HAP-1 (cell line): ENCODE measurements around the gene S100A7.

Source experiments
- DNase-seq, 2 experiments: peaks; one replicate each; pipeline ENCODE4 v3.0.0-alpha.2; 2016 to 2020; ENCODE audit warnings: low spot score in 2 of 2
- H3K27me3 ChIP-seq: fragments of 250-450 bp; sonication (Bioruptor Pico); 2 replicates; pipeline ENCODE4 v1.5.1; 2020; ENCODE audit warnings: low read depth, mild to moderate bottlenecking, moderate library complexity
- H3K36me3 ChIP-seq: fragments of 250-450 bp; sonication (Bioruptor Pico); replicated peaks from 2 replicates; pipeline ENCODE4 v1.5.1; 2020; ENCODE audit warnings: mild to moderate bottlenecking
- H3K4me1 ChIP-seq: fragments of 250-450 bp; sonication (Bioruptor Pico); 2 replicates; pipeline ENCODE4 v1.5.1; 2020; ENCODE audit warnings: mild to moderate bottlenecking
- H3K4me3 ChIP-seq: fragments of 250-450 bp; sonication (Bioruptor Pico); 2 replicates; pipeline ENCODE4 v1.5.1; 2020; ENCODE audit warnings: mild to moderate bottlenecking, moderate library complexity
- H3K9me3 ChIP-seq: fragments of 250-450 bp; sonication (Bioruptor Pico); 2 replicates; pipeline ENCODE4 v1.5.1; 2020; ENCODE audit warnings: mild to moderate bottlenecking, moderate library complexity
- in situ Hi-C: fragments of 300-500 bp; cut with MboI; formaldehyde crosslinking; loops from 3 replicates; pipeline ENCODE4 v1.14.3; 2020; ENCODE audit warnings: low sequenced_read_pairs, inconsistent platforms, mixed read lengths

The S100A7 gene

DNA sequence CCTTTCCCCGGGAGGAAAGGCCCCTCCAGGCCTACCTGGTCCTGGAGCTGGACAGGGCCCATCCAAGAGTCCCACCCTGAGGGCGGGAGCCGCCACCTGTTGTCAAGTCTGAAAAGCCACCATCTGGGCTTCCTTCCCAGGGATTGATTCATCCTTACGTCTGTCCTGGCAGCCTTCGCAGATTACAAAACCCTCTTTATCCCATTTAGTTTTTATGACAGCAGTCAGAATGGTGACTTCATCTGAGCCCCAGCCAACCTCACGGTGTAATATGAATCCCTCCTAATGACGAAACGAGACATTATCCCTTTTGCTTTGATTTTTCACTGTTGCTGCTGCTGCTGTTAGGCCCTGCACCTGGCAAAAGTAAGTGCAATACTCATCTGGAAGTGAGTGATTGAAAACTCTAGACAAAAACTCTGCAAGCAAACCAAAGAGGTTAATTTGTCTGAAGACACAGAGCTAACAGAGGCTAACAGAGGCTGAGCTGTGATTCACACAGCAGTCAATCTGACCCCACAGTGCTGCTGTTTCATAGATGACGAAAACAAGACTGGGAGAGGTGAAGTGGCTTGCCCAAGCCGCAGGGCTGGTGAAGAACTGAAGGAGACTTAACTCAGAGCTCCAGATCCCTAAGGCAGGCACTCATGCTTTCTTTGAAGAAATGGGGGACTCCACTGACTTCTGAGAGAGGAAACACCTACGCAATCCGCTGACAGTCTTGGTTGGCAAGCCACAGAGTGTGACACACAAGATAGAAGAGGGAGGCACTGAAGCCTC lies 30.0 kb upstream of the S100A7 start:
- in situ Hi-C loops: no loop called here

GRCh38 chr1:153488731-153489130 lies 28.3 kb upstream of the S100A7 start:
- in situ Hi-C loops: no loop called here
- no peaks in the 10 kb centered on the region for H3K9me3 ChIP-seq
- no peaks in the 10 kb centered on the region for H3K4me1 ChIP-seq
- H3K36me3 ChIP-seq: no peaks in the 10 kb centered on the region
- no peak for DNase-seq
- H3K4me3 ChIP-seq: no peak overlapping the region
- H3K27me3 ChIP-seq: peaks cover 10% of the 10 kb centered on the region; the same call in 1 of the 2 replicates

More for the DNA sequence above, 30.0 kb upstream of the S100A7 start:
- H3K4me1 ChIP-seq: no peaks in the 10 kb centered on the region
- peaks cover 4% of the 10 kb centered on the region; the same call in 1 of the 2 replicates for H3K27me3 ChIP-seq
- no peak overlapping the region for H3K4me3 ChIP-seq
- H3K36me3 ChIP-seq: no peaks in the 10 kb centered on the region
- no peak for DNase-seq
- no peaks in the 10 kb centered on the region for H3K9me3 ChIP-seq

GRCh38 chr1:153487707-153488106 lies 27.3 kb upstream of the S100A7 start:
- H3K36me3 ChIP-seq: no peaks in the 10 kb centered on the region
- in situ Hi-C loops: no loop called here
- H3K4me3 ChIP-seq: no peak overlapping the region
- no peaks in the 10 kb centered on the region for H3K4me1 ChIP-seq
- peaks cover 15% of the 10 kb centered on the region; the same call in 1 of the 2 replicates for H3K27me3 ChIP-seq
- H3K9me3 ChIP-seq: no peaks in the 10 kb centered on the region
- no peak for DNase-seq

- H3K27me3 ChIP-seq: peaks cover 18% of the 10 kb centered on the region
- H3K4me3 ChIP-seq: no peak overlapping the region
- in situ Hi-C loops: no loop called here
- DNase-seq: peak in 1 of 2 experiments; percentile 40
- no peaks in the 10 kb centered on the region for H3K9me3 ChIP-seq
- no peaks in the 10 kb centered on the region for H3K36me3 ChIP-seq
- no peaks in the 10 kb centered on the region for H3K4me1 ChIP-seq
These were observed 25.4 kb upstream of the S100A7 start for GRCh38 chr1:153485863-153486262.

DNA sequence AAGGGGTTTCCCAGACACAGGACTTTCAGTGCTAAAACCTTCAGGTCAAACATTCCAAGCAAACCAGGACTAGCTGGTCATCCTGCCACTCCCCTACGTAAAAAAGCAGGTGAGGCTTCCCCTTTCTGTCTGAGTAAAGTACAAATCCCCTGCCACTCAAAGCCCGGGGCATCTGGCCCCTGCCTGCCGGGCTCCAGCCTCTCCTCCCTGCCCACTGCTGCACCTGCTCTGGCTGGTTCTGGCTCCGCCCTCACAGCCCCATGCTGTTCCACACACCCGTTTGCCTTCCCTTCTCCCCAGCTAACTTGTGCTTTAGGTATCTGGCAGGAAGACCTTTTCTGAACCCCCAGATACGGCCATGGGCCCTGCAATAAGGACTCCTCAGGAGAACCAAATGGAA lies 23.3 kb upstream of the S100A7 start:
- H3K4me1 ChIP-seq: no peaks in the 10 kb centered on the region
- no peak overlapping the region for H3K4me3 ChIP-seq
- H3K27me3 ChIP-seq: peaks cover 22% of the 10 kb centered on the region
- DNase-seq: no peak
- H3K36me3 ChIP-seq: no peaks in the 10 kb centered on the region
- no peaks in the 10 kb centered on the region for H3K9me3 ChIP-seq
- in situ Hi-C loops: no loop called here

- no peaks in the 10 kb centered on the region for H3K4me1 ChIP-seq
- H3K9me3 ChIP-seq: no peaks in the 10 kb centered on the region
- in situ Hi-C loops: no loop called here
- peaks cover 21% of the 10 kb centered on the region for H3K27me3 ChIP-seq
- no peak for DNase-seq
- no peaks in the 10 kb centered on the region for H3K36me3 ChIP-seq
- no peak overlapping the region for H3K4me3 ChIP-seq
These were observed 20.7 kb upstream of the S100A7 start for GRCh38 chr1:153481124-153481523.

GRCh38 chr1:153478692-153479618 lies 18.5 kb upstream of the S100A7 start:
- Histone ChIP-seq H3K4me1 (no peaks in the 10 kb centered on the region), H3K9me3 (no peaks in the 10 kb centered on the region), H3K36me3 (no peaks in the 10 kb centered on the region), H3K27me3 (peaks cover 17% of the 10 kb centered on the region), H3K4me3 (no peak overlapping the region)
- DNase-seq: no peak
- in situ Hi-C loops: no loop called here

GRCh38 chr1:153478047-153478691 lies 17.7 kb upstream of the S100A7 start:
- in situ Hi-C loops: no loop called here
- Histone ChIP-seq H3K36me3 (no peaks in the 10 kb centered on the region), H3K27me3 (peaks cover 14% of the 10 kb centered on the region), H3K4me1 (no peaks in the 10 kb centered on the region), H3K9me3 (no peaks in the 10 kb centered on the region), H3K4me3 (no peak overlapping the region)
- DNase-seq: no peak

GRCh38 chr1:153476491-153477093 lies 16.1 kb upstream of the S100A7 start:
- no peak for DNase-seq
- Histone ChIP-seq H3K4me1 (no peaks in the 10 kb centered on the region), H3K27me3 (peaks cover 10% of the 10 kb centered on the region), H3K4me3 (no peak overlapping the region), H3K9me3 (no peaks in the 10 kb centered on the region; the same call in 1 of the 2 replicates), H3K36me3 (no peaks in the 10 kb centered on the region)
- in situ Hi-C loops: no loop called here

DNA sequence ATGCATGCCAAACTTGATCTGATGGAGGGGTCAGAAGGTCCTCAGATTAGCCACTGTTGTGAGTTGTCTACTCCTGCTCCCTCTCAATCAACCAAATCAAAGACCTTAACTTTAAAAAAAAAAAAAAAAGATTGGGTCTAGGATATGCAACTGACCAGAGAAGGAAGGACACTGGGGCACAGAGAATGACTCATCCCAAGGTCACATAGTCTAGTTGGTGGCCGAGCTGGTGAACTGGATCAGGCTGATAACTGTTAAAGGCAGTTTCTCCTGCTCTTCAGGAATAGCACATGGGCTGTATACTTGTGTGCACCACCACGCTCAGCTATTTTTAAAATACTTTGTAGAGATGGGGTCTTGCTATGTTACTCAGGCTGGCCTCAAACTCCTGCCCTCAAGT lies 14.8 kb upstream of the S100A7 start:
- peaks cover 5% of the 10 kb centered on the region; the same call in 1 of the 2 replicates for H3K27me3 ChIP-seq
- no peak for DNase-seq
- no peak overlapping the region for H3K4me3 ChIP-seq
- H3K36me3 ChIP-seq: no peaks in the 10 kb centered on the region
- H3K4me1 ChIP-seq: no peaks in the 10 kb centered on the region
- in situ Hi-C loops: no loop called here
- H3K9me3 ChIP-seq: no peaks in the 10 kb centered on the region; the same call in 1 of the 2 replicates

- H3K27me3 ChIP-seq: no peaks in the 10 kb centered on the region; the same call in 1 of the 2 replicates
- no peaks in the 10 kb centered on the region; the same call in 1 of the 2 replicates for H3K9me3 ChIP-seq
- H3K4me1 ChIP-seq: no peaks in the 10 kb centered on the region
- no peak overlapping the region for H3K4me3 ChIP-seq
- in situ Hi-C loops: no loop called here
- DNase-seq: no peak
- H3K36me3 ChIP-seq: no peaks in the 10 kb centered on the region
These were observed 13.9 kb upstream of the S100A7 start for GRCh38 chr1:153474347-153474746.

GRCh38 chr1:153470707-153471106 lies 10.3 kb upstream of the S100A7 start:
- Histone ChIP-seq H3K27me3 (0 out of 2 replicates have a peak, but pooled peaks cover 3% of the 10 kb centered on the region), H3K36me3 (no peaks in the 10 kb centered on the region), H3K9me3 (no peaks in the 10 kb centered on the region; the same call in 1 of the 2 replicates), H3K4me1 (no peaks in the 10 kb centered on the region), H3K4me3 (no peak overlapping the region)
- DNase-seq: no peak
- in situ Hi-C loops: no loop called here

DNA sequence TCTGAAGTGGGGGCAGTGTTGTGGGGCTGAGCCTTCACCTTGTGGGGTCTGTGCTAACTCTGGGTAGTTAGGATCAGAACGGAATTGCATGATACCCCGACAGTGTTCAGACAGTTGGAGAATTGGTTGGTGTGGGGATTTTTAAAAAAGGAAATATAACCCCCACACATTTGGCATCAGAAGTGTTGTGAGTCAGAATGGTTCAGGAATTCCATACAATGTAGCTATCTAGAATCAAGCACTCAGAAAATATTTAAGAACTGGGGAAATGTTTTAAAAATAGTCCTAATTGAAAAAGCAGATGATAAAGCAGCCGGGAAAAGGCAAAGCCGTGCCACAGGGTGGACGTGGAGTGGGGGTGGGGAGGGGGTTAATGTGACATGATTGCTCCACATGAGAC lies 6.5 kb upstream of the S100A7 start:
- Histone ChIP-seq H3K4me1 (no peaks in the 10 kb centered on the region), H3K36me3 (no peaks in the 10 kb centered on the region), H3K27me3 (0 out of 2 replicates have a peak, but pooled peaks cover 3% of the 10 kb centered on the region), H3K4me3 (no peak overlapping the region), H3K9me3 (no peaks in the 10 kb centered on the region)
- no peak for DNase-seq
- in situ Hi-C loops: no loop called here
